Hepatocyte (in vitro differentiated cells): ENCODE measurements around the gene CHCHD5. TPM values are rescaled to one million over a fixed set of nuclear protein-coding genes. Genes with fewer than 3 reads are reported as not detected.

Source experiments
- DNase-seq: peaks from one replicate; pipeline ENCODE4 v3.0.0-alpha.2; 2016; ENCODE audit warnings: low spot score
- H2AFZ ChIP-seq: fragments of 200-600 bp; sonication (generic); 2 replicates; pipeline ENCODE4 v1.6.0; 2016; ENCODE audit warnings: antibody characterized with exemption, mild to moderate bottlenecking
- H3K27ac ChIP-seq: fragments of 200-600 bp; sonication (generic); 2 replicates; pipeline ENCODE4 v1.5.1; 2016; ENCODE audit warnings: mild to moderate bottlenecking
- H3K27me3 ChIP-seq: fragments of 200-600 bp; sonication (generic); 2 replicates; pipeline ENCODE4 v1.6.1; 2016
- H3K36me3 ChIP-seq: fragments of 200-600 bp; sonication (generic); replicated peaks from 2 replicates; pipeline ENCODE4 v1.5.1; 2016; ENCODE audit warnings: low read depth; ENCODE audit not compliant: insufficient read depth
- H3K4me1 ChIP-seq: fragments of 200-600 bp; sonication (generic); 2 replicates; pipeline ENCODE4 v1.5.1; 2016; ENCODE audit warnings: mild to moderate bottlenecking, moderate library complexity; ENCODE audit not compliant: insufficient read depth
- H3K4me2 ChIP-seq: fragments of 200-600 bp; sonication (generic); 2 replicates; pipeline ENCODE4 v1.6.0; 2016
- H3K4me3 ChIP-seq: fragments of 200-600 bp; sonication (generic); 2 replicates; pipeline ENCODE4 v1.5.1; 2016; ENCODE audit warnings: mild to moderate bottlenecking
- H3K79me2 ChIP-seq: fragments of 200-600 bp; sonication (generic); 2 replicates; pipeline ENCODE4 v1.6.0; 2017; ENCODE audit warnings: mild to moderate bottlenecking
- H3K9me2 ChIP-seq: fragments of 200-600 bp; sonication (generic); replicated peaks from 2 replicates; pipeline ENCODE4 v1.6.0; 2017; ENCODE audit warnings: mild to moderate bottlenecking; ENCODE audit not compliant: insufficient read depth
- H3K9me3 ChIP-seq: fragments of 200-600 bp; sonication (generic); 2 replicates; pipeline ENCODE4 v1.5.1; 2016; ENCODE audit warnings: low read depth, mild to moderate bottlenecking
- H4K20me1 ChIP-seq: fragments of 200-600 bp; sonication (generic); 2 replicates; pipeline ENCODE4 v1.6.0; 2016; ENCODE audit warnings: mild to moderate bottlenecking; ENCODE audit not compliant: insufficient read depth, poor library complexity, severe bottlenecking
- EZH2 ChIP-seq: fragments of 200-600 bp; sonication (generic); IDR thresholded peaks from 2 replicates; pipeline ENCODE4 v1.6.1; 2016; ENCODE audit warnings: antibody characterized with exemption, mild to moderate bottlenecking, borderline replicate concordance
- EZH2phosphoT487 ChIP-seq: fragments of 200-600 bp; sonication (generic); IDR thresholded peaks from one replicate; pipeline ENCODE4 v1.6.1; 2018; ENCODE audit warnings: antibody characterized with exemption, mild to moderate bottlenecking, low read depth, moderate library complexity; ENCODE audit not compliant: unreplicated experiment, severe bottlenecking
- WGBS: methylation state at CpG from one replicate; pipeline ENCODE4 v1.1.6; 2016; ENCODE audit warnings: low lambda C conversion rate; ENCODE audit errors: missing lambda C conversion rate; 5-methylcytosine and 5-hydroxymethylcytosine counted together
- polyA plus RNA-seq: library from polyadenylated mRNA; unstranded; fragments of >200 nt; fragmentation: Nextera tagmentation; extraction: Ambion mirVana; gene quantifications from 2 replicates; pipeline ENCODE4 v1.2.1, GENCODE V29; 2016
- small RNA-seq: library from RNA; depleted of rRNA; stranded (forward); fragments of <200 nt; gene quantifications from one replicate; pipeline ENCODE3, GENCODE V24; 2014
- total RNA-seq: library from RNA; depleted of rRNA; stranded (reverse); fragments of >200 nt; gene quantifications from 2 replicates; pipeline ENCODE4 v1.2.3, GENCODE V29; 2014
- TF ChIP-seq, protein P1 (sequence below): fragments of 200-600 bp; sonication (generic); IDR thresholded peaks from 2 replicates; pipeline ENCODE4 v1.5.1; 2016; ENCODE audit warnings: antibody characterized with exemption, mild to moderate bottlenecking; ENCODE audit not compliant: poor library complexity

The CHCHD5 gene
- total and polyA plus RNA-seq, 2 experiments from 2014 or later, result 19.1 to 67.3 TPM

- DNase-seq, result no peak
- Histone ChIP-seq H3K4me3 (no peak overlapping the region), H3K4me2 (no peak overlapping the region), H3K27me3 (no peaks in the 10 kb centered on the region), H4K20me1 (no peaks in the 10 kb centered on the region), H3K9me2 (no peaks in the 10 kb centered on the region), H3K79me2 (no peaks in the 10 kb centered on the region), H3K36me3 (no peaks in the 10 kb centered on the region), H3K27ac (no peak overlapping the region), H3K4me1 (no peaks in the 10 kb centered on the region), H2AFZ (no peak overlapping the region), H3K9me3 (no peaks in the 10 kb centered on the region)
- TF ChIP-seq, protein P1, sequence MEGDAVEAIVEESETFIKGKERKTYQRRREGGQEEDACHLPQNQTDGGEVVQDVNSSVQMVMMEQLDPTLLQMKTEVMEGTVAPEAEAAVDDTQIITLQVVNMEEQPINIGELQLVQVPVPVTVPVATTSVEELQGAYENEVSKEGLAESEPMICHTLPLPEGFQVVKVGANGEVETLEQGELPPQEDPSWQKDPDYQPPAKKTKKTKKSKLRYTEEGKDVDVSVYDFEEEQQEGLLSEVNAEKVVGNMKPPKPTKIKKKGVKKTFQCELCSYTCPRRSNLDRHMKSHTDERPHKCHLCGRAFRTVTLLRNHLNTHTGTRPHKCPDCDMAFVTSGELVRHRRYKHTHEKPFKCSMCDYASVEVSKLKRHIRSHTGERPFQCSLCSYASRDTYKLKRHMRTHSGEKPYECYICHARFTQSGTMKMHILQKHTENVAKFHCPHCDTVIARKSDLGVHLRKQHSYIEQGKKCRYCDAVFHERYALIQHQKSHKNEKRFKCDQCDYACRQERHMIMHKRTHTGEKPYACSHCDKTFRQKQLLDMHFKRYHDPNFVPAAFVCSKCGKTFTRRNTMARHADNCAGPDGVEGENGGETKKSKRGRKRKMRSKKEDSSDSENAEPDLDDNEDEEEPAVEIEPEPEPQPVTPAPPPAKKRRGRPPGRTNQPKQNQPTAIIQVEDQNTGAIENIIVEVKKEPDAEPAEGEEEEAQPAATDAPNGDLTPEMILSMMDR, result no peak
- TF ChIP-seq EZH2, result no peak
- TF ChIP-seq EZH2phosphoT487, result no peak
- 77% methylated on average over 4 of the region's 4 CpGs for WGBS
Measured at GRCh38 chr2:112637289-112637660, 52.9 kb downstream of the CHCHD5 start.

Small RNAs within 50 kb of the gene (small RNA-seq; reads per million reads assigned to genes)
- gene RF00019, result not detected

Other genes starting within 250 kb of the CHCHD5 start
- gene RGPD8, start 151.0 kb upstream of the CHCHD5 start, total RNA-seq, result 12.2 and 17.4 TPM in 2 replicates
- 1.0 and 1.1 TPM in 2 replicates for gene RGPD8, start 151.0 kb upstream of the CHCHD5 start, polyA plus RNA-seq
- gene TTL, start 102.5 kb upstream of the CHCHD5 start, total RNA-seq, result 21.0 and 22.9 TPM in 2 replicates
- 8.5 and 16.9 TPM in 2 replicates for gene TTL, start 102.5 kb upstream of the CHCHD5 start, polyA plus RNA-seq
- gene POLR1B, start 42.1 kb upstream of the CHCHD5 start, total RNA-seq, result 16.4 and 17.5 TPM in 2 replicates
- 7.7 and 9.7 TPM in 2 replicates for gene POLR1B, start 42.1 kb upstream of the CHCHD5 start, polyA plus RNA-seq
- 106 and 135 TPM in 2 replicates for gene SLC20A1, start 61.3 kb downstream of the CHCHD5 start, total RNA-seq
- 63.6 and 66.7 TPM in 2 replicates for gene SLC20A1, start 61.3 kb downstream of the CHCHD5 start, polyA plus RNA-seq
- 1.2 and 2.7 TPM in 2 replicates for gene NT5DC4, start 136.4 kb downstream of the CHCHD5 start, total RNA-seq
- 0.79 and 2.3 TPM in 2 replicates for gene NT5DC4, start 136.4 kb downstream of the CHCHD5 start, polyA plus RNA-seq
- gene CKAP2L, start 180.0 kb downstream of the CHCHD5 start, total RNA-seq, result 4.3 and 8.1 TPM in 2 replicates
- 5.0 and 7.2 TPM in 2 replicates for gene CKAP2L, start 180.0 kb downstream of the CHCHD5 start, polyA plus RNA-seq
- 2.3 and 3.1 TPM in 2 replicates for gene IL1A, start 199.9 kb downstream of the CHCHD5 start, total RNA-seq
- gene IL1A, start 199.9 kb downstream of the CHCHD5 start, polyA plus RNA-seq, result 1.1 and 1.4 TPM in 2 replicates